Caco-2 (cell line): Measurements from ENCODE around the gene IKZF3. TPM values are rescaled to one million over a fixed set of nuclear protein-coding genes. Genes with fewer than 3 reads are reported as not detected.

Experiments
- BruUV-seq: library from RNA; stranded (reverse); fragments of 400-500 nt; replicated peaks from 2 replicates; lab custom pipeline; 2021; lab: Mats Ljungman, UMichigan
- CTCF ChIA-PET: fragments of 300-600 bp; sonication (Branson Sonifier 250); formaldehyde crosslinking; loops from one replicate; lab custom pipeline; 2022; ENCODE audit warnings: antibody characterized with exemption; lab: Charles Lee
- POLR2A ChIA-PET: fragments of 300-600 bp; sonication (Branson Sonifier 250); formaldehyde crosslinking; loops from one replicate; lab custom pipeline; 2022; ENCODE audit warnings: antibody characterized with exemption; lab: Charles Lee
- DNase-seq, 2 experiments: peaks; one replicate each; pipeline versions ENCODE4 v3.0.0 to v3.0.0-alpha.2; 2020 to 2022
- H3K27me3 ChIP-seq: replicated peaks from 2 replicates; pipeline ENCODE4 v1.6.0; 2011; ENCODE audit warnings: low read length; ENCODE audit not compliant: control insufficient read depth, insufficient read depth
- H3K36me3 ChIP-seq: 2 replicates; pipeline ENCODE4 v1.5.1; 2011; ENCODE audit warnings: low read length; ENCODE audit not compliant: control insufficient read depth, insufficient read depth
- H3K4me1 ChIP-seq: fragments of 250-450 bp; sonication (Bioruptor Pico); 2 replicates; pipeline ENCODE4 v1.5.1; 2020; ENCODE audit warnings: mild to moderate bottlenecking
- H3K4me3 ChIP-seq: 2 replicates; pipeline ENCODE4 v1.5.1; 2011; ENCODE audit warnings: low read depth, mild to moderate bottlenecking, control low read depth, low read length
- H3K9me3 ChIP-seq: fragments of 250-450 bp; sonication (Bioruptor Pico); 2 replicates; pipeline ENCODE4 v1.5.1; 2020; ENCODE audit warnings: mild to moderate bottlenecking, moderate library complexity
- H3K27ac Mint-ChIP-seq: one replicate; pipeline ENCODE4 v1.8.0; 2022; ENCODE audit warnings: mixed read lengths; ENCODE audit not compliant: unreplicated experiment
- H3K27me3 Mint-ChIP-seq: one replicate; pipeline ENCODE4 v1.8.0; 2022; ENCODE audit warnings: mixed read lengths; ENCODE audit not compliant: insufficient read depth, unreplicated experiment
- H3K36me3 Mint-ChIP-seq: one replicate; pipeline ENCODE4 v1.8.0; 2022; ENCODE audit warnings: mild to moderate bottlenecking, mixed read lengths; ENCODE audit not compliant: insufficient read depth, unreplicated experiment
- H3K4me1 Mint-ChIP-seq: one replicate; pipeline ENCODE4 v1.8.0; 2022; ENCODE audit warnings: low read depth, mixed read lengths; ENCODE audit not compliant: unreplicated experiment
- H3K4me3 Mint-ChIP-seq: one replicate; pipeline ENCODE4 v1.8.0; 2022; ENCODE audit warnings: mild to moderate bottlenecking, moderate library complexity, mixed read lengths; ENCODE audit not compliant: unreplicated experiment
- H3K9me3 Mint-ChIP-seq: one replicate; pipeline ENCODE4 v1.8.0; 2022; ENCODE audit warnings: mixed read lengths; ENCODE audit not compliant: unreplicated experiment
- CTCF ChIP-seq, 2 experiments: fragments of 200-600 bp in 1 of 2; IDR thresholded peaks; 1 replicate in 1 of 2; 2 replicates in 1 of 2; pipeline versions ENCODE4 v1.5.1 to v1.8.0; 2011 to 2022; ENCODE audit warnings: antibody characterized with exemption in 1 of 2, control low read depth in 1 of 2, inconsistent platforms in 1 of 2, low read depth in 1 of 2, low read length in 1 of 2, mild to moderate bottlenecking in 1 of 2, moderate library complexity in 1 of 2; ENCODE audit not compliant: insufficient read depth in 1 of 2, severe bottlenecking in 1 of 2, unreplicated experiment in 1 of 2
- intact Hi-C: fragments of 100-400 bp; cut with micrococcal nuclease; formaldehyde crosslinking; loops from one replicate; pipeline ENCODE4 v1.10.0; 2022; ENCODE audit not compliant: unreplicated experiment
- total RNA-seq: library from RNA; stranded (reverse); gene quantifications from 2 replicates; pipeline ENCODE4 v1.2.3, GENCODE V29; 2022

The IKZF3 gene
- total RNA-seq, 1 experiment from 2014 or later: 2.8 TPM

- H3K27ac Mint-ChIP-seq: no peak overlapping the region
- DNase-seq: no peak
- peaks cover 5% of the 10 kb centered on the region for H3K27me3 Mint-ChIP-seq
- no peak overlapping the region for H3K4me3 Mint-ChIP-seq
- Histone ChIP-seq H3K4me3 (no peak overlapping the region), H3K4me1 (no peaks in the 10 kb centered on the region), H3K9me3 (no peaks in the 10 kb centered on the region), H3K27me3 (no peaks in the 10 kb centered on the region), H3K36me3 (no peaks in the 10 kb centered on the region)
- H3K4me1 Mint-ChIP-seq: no peaks in the 10 kb centered on the region
- H3K9me3 Mint-ChIP-seq: no peaks in the 10 kb centered on the region
- H3K36me3 Mint-ChIP-seq: no peaks in the 10 kb centered on the region
- CTCF ChIA-PET: no interaction called here
- POLR2A ChIA-PET: no interaction called here
- intact Hi-C loops: no loop called here
- BruUV-seq: no TSS peak
- no peak for TF ChIP-seq CTCF (IDR thresholded peaks at IDR 0.05; ENCODE audit: insufficient read depth in 1 of 2, low read depth in 1 of 2, low read length in 1 of 2, severe bottlenecking in 1 of 2, unreplicated experiment in 1 of 2)
Measured at GRCh38 chr17:39809221-39809620, 54.9 kb downstream of the IKZF3 start.

- H3K4me1 ChIP-seq: no peaks in the 10 kb centered on the region
- peaks cover 5% of the 10 kb centered on the region for H3K27me3 Mint-ChIP-seq
- no peak overlapping the region for H3K4me3 ChIP-seq
- H3K4me1 Mint-ChIP-seq: no peaks in the 10 kb centered on the region
- no peaks in the 10 kb centered on the region for H3K9me3 ChIP-seq
- no peaks in the 10 kb centered on the region for H3K36me3 ChIP-seq
- H3K4me3 Mint-ChIP-seq: no peak overlapping the region
- no peak overlapping the region for H3K27ac Mint-ChIP-seq
- no peak for TF ChIP-seq CTCF (IDR thresholded peaks at IDR 0.05; ENCODE audit: insufficient read depth in 1 of 2, low read depth in 1 of 2, low read length in 1 of 2, severe bottlenecking in 1 of 2, unreplicated experiment in 1 of 2)
- intact Hi-C loops: no loop called here
- BruUV-seq: no TSS peak
- no peaks in the 10 kb centered on the region for H3K27me3 ChIP-seq
- DNase-seq: no peak
- H3K9me3 Mint-ChIP-seq: no peaks in the 10 kb centered on the region
- H3K36me3 Mint-ChIP-seq: no peaks in the 10 kb centered on the region
- ChIA-PET POLR2A (no interaction called here), CTCF (no interaction called here)
Measured at GRCh38 chr17:39808409-39808997, 55.6 kb downstream of the IKZF3 start.

DNA sequence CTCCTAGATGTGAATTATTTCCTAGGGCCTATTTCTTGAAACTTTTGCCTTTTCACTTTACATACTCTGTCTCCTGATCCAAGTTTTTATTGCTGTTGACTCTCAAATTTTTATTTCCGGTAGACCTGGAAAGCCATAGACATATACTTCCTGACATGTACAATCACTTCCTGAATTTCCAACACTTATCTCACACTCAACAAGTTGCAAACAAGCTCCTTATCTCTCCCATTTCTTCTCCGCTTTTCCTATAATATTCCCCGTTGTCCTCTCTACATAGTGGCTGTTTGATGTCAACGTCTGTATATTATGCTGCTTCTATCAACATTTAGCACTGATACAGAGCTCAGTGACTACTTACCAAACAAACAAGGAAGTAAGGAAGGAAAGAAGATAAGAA lies 59.3 kb downstream of the IKZF3 start:
- H3K36me3 Mint-ChIP-seq: no peaks in the 10 kb centered on the region
- TF ChIP-seq CTCF (IDR thresholded peaks at IDR 0.05; ENCODE audit: insufficient read depth in 1 of 2, low read depth in 1 of 2, low read length in 1 of 2, severe bottlenecking in 1 of 2, unreplicated experiment in 1 of 2): no peak
- DNase-seq: no peak

More for the DNA sequence above, 59.3 kb downstream of the IKZF3 start:
- Mint-ChIP-seq H3K4me3 (no peak overlapping the region), H3K27me3 (peaks cover under 1% of the 10 kb centered on the region), H3K27ac (no peak overlapping the region), H3K9me3 (no peaks in the 10 kb centered on the region), H3K4me1 (no peaks in the 10 kb centered on the region)
- H3K27me3 ChIP-seq: no peaks in the 10 kb centered on the region
- ChIA-PET CTCF (no interaction called here), POLR2A (no interaction called here)
- H3K9me3 ChIP-seq: no peaks in the 10 kb centered on the region
- intact Hi-C loops: no loop called here
- H3K4me1 ChIP-seq: no peaks in the 10 kb centered on the region
- no TSS peak for BruUV-seq
- H3K4me3 ChIP-seq: no peak overlapping the region
- H3K36me3 ChIP-seq: no peaks in the 10 kb centered on the region
